HG03520 (cell line): ENCODE data around the gene SMAD4.
A peak's percentile ranks its signal among the peaks of the same experiment; 100 is the strongest.
"Not testable (repeated sequence)": the region's sequence is repeated elsewhere in the genome, so short reads cannot be mapped to it uniquely, and the experiment has no call there.

Experiments
- ATAC-seq: cut with Tn5 transposase; IDR thresholded peaks from one replicate; pipeline ENCODE4 v1.9.1; 2021; ENCODE audit warnings: mild to moderate bottlenecking, moderate library complexity; ENCODE audit not compliant: unreplicated experiment

Gene SMAD4

DNA sequence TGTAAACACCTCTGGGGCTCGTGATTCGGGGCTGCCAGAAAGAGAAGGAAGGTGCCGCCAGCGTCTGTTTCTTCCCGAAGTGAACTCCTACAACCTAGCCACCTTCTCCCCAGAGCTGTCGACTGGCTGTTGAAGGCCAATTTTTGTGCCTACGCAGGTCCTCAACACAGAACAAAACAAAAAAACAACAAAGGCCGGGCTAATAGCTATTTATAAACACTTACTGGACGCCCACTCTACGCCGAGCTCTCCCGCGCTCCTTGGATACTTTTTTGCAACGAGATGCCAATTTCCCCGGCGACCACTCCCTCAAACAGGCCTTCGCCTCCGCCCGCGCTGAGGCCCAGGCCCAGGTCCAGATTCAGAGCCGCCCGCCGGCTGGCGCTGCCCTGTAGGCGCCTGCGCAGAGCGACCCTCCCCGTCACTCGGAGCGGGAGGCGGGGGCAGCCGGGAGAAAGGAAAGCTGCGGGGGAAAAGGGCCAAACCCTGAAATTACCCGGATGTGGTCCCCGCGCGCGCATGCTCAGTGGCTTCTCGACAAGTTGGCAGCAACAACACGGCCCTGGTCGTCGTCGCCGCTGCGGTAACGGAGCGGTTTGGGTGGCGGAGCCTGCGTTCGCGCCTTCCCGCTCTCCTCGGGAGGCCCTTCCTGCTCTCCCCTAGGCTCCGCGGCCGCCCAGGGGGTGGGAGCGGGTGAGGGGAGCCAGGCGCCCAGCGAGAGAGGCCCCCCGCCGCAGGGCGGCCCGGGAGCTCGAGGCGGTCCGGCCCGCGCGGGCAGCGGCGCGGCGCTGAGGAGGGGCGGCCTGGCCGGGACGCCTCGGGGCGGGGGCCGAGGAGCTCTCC lies at the start of gene SMAD4:
Gene SMAD4 (plus strand): TSS at position 520 of the 843 bp plus-strand sequence. CDS start 16,834 bp downstream, outside the sequence.
- ATAC-seq, result peak; percentile 67

DNA sequence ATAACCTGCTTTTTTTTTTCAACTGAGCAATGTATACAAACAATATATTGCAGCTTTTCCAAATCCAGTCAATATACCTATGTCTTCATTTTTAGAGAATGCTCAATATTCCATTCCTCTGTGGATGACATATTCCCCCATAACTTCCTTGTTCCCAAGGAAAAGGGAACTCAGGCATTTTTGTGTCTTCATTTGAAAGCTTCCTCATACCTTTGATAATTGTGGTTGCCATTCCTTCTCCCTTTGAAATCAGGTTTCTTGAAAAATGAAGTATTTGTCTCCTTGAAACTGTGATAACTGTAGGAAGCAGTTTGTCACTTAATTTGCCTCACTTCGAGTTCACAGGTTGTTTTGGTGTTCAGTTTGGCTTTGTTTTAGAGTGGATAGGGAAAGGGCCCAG lies 48.6 kb upstream of the SMAD4 start:
- ATAC-seq, result no peak

- no peak for ATAC-seq
Measured at GRCh38 chr18:50982086-50982801, 47.8 kb upstream of the SMAD4 start.

GRCh38 chr18:50982802-50983179 lies 47.2 kb upstream of the SMAD4 start:
- ATAC-seq, result no peak

DNA sequence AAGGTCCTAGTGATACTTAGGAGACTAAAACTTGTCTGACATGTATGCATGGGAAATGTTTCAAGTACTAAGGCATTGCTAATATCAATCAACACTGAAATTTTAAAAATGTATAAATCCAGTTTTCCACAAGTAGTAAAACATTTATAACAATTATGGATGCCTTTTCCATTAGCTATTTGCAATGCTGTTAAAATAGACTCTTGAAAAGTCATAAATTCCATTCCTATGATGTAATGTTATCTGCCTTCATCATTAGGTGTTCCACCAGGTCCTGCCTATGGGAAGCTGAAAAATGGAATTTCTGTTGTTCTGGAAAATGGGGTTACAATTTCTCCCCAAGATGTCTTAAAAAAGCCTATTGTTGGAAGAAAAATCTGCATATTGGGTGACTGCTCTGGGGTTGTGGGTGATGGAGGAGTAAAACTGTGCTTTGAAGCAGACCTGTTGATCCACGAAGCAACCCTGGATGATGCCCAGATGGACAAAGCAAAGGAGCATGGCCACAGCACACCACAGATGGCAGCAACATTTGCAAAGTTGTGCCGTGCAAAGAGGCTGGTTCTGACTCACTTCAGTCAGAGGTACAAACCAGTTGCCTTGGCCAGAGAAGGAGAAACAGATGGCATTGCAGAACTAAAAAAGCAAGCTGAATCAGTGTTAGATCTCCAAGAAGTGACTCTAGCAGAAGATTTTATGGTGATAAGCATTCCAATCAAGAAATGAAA lies 43.5 kb upstream of the SMAD4 start:
- ATAC-seq, result no peak

DNA sequence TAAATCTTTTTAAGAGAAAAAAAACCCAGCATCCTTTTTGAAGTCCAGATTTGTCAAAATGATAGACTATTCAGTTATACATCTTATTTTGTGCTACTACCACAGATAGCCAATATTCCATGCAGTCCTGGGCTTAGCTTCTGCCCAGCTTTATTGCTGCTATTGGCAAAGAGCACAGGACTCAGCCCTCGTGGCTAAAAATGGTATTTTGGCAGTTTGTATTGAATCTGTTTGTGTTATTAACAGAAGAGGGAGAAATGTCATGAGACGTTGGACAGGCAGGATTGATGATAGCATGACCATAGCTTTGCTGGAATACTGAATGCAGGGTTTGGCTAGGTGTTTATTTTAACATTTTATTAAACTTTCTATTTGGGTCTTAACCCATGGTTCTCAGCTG lies 42.8 kb upstream of the SMAD4 start:
- ATAC-seq, result no peak

DNA sequence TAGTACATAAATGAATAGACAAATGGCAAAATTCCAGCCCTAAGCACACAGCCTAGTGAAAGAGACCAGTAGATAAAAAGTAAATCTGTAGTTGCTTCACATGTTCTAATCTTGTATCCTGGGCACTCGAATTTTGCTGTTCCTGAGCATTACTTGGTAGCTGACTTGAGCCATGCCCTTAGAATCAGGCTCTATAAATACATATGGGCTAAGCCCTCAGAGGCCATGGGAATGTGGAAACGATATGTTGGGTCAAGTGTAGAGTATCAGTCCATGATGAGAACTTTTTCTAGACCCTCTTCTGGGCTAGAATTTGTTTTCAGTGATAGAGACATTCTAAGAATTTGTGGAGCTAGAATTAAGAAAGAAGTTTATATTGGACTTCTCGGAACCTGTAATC lies 40.3 kb upstream of the SMAD4 start:
- ATAC-seq, result no peak

DNA sequence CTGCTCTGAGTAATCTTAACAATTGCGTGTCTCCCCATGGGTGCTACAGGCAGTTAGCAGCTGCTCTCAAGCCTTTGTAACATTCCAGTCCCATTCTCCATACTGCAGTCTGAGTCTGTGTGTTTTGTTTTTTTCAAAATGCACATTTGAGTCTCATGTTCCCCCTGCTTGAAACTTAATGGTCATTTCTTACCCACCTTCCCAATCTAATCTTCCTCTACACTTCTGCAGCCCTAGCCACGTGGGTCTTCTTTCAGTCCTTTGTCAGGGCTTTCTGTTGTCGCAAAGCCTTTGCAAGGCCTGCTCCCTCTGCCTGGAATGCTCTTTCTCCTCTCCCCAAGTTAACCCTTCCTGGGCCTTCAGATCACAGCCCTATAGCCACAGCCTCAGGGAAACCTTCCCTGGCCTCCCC lies 37.7 kb upstream of the SMAD4 start:
- ATAC-seq, result no peak

DNA sequence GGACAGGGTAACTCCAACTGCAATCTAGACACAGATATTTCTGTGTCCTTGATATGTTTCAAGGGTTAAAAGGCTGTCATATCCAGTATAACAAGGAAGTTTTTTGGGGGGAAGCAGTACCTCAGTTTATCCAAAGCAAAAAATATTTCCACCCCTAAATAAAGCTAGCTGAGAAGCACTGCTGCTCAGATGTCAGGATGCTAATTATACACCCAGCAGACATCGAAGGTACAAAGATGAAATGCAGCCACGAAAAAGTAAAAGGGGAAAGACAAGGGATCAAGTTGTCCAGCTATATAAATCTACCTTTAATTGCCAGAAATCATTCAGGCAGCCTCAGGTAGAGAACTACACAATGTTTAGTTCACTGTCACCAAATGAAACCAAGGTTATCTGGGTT lies 36.0 kb upstream of the SMAD4 start:
- ATAC-seq, result no peak

- not testable (repeated sequence) for ATAC-seq
Measured at GRCh38 chr18:51003174-51003573, 26.8 kb upstream of the SMAD4 start.

GRCh38 chr18:51006061-51006818 lies 23.8 kb upstream of the SMAD4 start:
- ATAC-seq, result no peak

GRCh38 chr18:51006948-51007789 lies 22.8 kb upstream of the SMAD4 start:
- no peak for ATAC-seq

DNA sequence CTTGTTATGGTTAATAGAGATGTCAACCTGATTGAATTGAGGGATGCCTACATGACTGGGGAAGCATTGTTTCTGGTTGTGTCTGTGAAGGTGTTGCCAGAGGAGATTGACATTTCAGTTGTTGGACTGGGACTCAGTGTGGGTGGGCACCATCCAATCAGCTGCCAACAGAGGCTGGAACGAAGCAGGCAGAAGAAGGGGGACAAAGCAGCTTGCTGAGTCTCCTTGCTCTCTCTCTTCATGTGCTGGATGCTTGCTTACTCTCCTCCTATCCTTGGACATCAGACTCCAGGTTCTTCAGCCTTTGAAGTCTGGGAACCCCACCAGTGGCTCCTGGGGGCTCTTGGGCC lies 22.2 kb upstream of the SMAD4 start:
- no peak for ATAC-seq

- ATAC-seq, result no peak
Measured at GRCh38 chr18:51009072-51009471, 20.9 kb upstream of the SMAD4 start.

- no peak for ATAC-seq
Measured at GRCh38 chr18:51010218-51010617, 19.8 kb upstream of the SMAD4 start.

GRCh38 chr18:51011709-51012108 lies 18.3 kb upstream of the SMAD4 start:
- ATAC-seq, result no peak

DNA sequence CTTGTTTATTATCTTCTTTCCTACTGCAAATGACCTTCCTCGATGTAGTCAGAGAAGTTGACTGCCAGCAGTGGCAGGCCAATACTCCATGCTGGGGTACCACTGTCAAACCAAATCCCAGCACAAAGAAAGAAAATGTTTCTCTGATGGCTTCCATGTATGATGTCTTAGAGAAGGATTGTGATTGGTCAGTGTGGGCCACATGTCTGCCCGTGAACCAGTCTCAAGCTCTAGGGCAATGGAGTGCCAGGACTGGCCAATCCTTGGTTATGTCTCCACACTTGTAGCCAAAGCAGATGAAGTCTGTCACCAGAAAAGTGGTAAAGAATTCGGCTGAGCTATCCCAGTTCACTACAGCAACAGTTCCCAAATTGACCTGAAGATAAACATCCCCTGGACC lies 17.6 kb upstream of the SMAD4 start:
- no peak for ATAC-seq

DNA sequence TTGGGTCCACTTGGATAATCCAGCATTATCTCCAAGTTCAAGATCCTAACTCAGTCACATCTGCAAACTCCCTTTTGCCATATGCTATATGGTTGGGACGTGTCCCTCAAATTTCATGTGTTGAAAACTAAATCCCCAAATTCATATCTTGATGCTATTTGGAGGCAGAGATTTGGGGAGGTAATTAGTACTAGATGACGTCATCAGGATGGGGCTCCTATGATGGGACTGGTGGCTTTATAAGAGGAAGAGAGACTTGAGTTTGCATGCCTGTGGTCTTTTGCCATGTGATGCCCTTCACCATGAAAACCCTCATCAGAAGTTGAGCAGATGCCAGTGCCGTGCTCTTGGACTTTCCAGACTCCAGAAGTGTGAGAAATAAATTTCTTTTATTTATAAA lies 16.8 kb upstream of the SMAD4 start:
- no peak for ATAC-seq

DNA sequence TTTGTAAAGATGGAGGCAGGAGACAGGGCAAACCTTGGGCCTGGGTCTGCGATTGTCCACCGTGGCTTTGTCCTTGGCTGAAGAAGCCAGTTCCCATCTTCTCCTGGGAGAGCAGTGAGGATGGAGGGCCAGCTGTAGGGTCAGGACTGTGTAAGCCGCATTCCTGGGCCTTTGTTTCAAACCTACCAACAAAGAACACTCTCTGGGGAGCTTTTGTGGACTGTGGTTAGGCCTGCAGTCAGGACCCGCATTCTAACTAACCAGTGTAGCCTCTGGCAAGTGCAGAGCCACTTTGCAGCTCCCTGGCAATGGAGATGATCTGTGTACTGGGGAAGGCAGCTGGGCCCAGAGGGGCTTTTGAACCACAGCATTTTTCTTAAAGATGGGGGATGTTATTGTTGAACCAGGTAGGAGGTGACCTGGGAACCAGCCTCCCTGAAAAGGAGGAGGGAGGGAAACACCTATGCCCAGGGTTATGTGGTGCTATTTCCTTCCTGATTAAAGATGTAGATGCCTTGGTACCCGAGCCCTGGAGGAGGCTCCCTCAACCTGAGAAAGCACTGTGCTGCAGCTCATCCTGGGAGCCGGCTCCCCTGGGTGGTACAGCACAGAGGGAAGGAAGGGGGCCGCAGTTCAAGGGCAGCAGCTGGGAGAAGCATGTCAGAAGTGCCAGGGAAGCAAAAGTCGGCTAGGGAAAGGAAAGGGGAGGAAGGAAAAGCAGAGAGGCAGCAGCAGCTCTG lies 12.7 kb upstream of the SMAD4 start:
- no peak for ATAC-seq
